ENCODE measurements around the gene CLCN4.

DNA sequence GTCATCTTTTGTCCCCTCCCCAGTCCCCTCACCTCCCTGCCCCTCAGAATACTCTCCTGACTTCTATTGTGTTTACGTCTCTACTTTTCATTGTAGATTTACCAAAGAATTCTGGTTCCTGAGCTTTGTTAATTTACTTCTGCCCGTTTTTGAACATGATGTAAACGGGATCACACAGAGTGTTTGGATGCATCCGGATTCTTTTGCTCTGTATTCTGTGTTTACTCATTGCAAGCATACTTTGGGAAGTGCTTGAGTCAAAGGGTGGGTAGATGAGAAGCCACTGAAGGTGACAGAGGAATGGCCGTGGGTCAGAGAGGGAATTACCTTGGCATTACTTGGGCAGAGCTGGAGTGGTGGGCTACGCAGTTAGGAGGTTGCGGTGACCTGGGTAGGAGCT lies 18.0 kb downstream of the CLCN4 start:
- TF ChIP-seq, protein P1, sequence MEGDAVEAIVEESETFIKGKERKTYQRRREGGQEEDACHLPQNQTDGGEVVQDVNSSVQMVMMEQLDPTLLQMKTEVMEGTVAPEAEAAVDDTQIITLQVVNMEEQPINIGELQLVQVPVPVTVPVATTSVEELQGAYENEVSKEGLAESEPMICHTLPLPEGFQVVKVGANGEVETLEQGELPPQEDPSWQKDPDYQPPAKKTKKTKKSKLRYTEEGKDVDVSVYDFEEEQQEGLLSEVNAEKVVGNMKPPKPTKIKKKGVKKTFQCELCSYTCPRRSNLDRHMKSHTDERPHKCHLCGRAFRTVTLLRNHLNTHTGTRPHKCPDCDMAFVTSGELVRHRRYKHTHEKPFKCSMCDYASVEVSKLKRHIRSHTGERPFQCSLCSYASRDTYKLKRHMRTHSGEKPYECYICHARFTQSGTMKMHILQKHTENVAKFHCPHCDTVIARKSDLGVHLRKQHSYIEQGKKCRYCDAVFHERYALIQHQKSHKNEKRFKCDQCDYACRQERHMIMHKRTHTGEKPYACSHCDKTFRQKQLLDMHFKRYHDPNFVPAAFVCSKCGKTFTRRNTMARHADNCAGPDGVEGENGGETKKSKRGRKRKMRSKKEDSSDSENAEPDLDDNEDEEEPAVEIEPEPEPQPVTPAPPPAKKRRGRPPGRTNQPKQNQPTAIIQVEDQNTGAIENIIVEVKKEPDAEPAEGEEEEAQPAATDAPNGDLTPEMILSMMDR (IDR thresholded peaks at IDR 0.05): no peak
- TF ChIP-seq POLR2A (IDR thresholded peaks at IDR 0.05): no peak
